Naive thymus-derived CD4-positive, alpha-beta T cell (primary cell): ENCODE data around the gene RPUSD1. TPM values are rescaled to one million over a fixed set of nuclear protein-coding genes. Genes with fewer than 3 reads are reported as not detected.
"Not testable (repeated sequence)": the region's sequence is repeated elsewhere in the genome, so short reads cannot be mapped to it uniquely, and the experiment has no call there.

ENCODE experiments used
- ATAC-seq: fragments of 150-1000 bp; cut with Tn5 transposase; 2 replicates; pipeline ENCODE4 v1.10.0; 2021; ENCODE audit warnings: mild to moderate bottlenecking, moderate library complexity
- CTCF ChIA-PET: fragments of 350-600 bp; sonication (Branson Sonifier 250); formaldehyde crosslinking; loops from one replicate; lab custom pipeline; 2021; ENCODE audit warnings: antibody characterized with exemption; lab: Charles Lee
- POLR2A ChIA-PET: fragments of 350-600 bp; sonication (Branson Sonifier 250); formaldehyde crosslinking; loops from one replicate; lab custom pipeline; 2021; ENCODE audit warnings: antibody characterized with exemption, inconsistent platforms; lab: Charles Lee
- DNase-seq, 9 donors: peaks; one replicate each; pipeline versions ENCODE4 v3.0.0 to v3.0.0-alpha.2; 2020 to 2022; ENCODE audit warnings: mixed read lengths in 1 of 9
- H3K27ac ChIP-seq: one replicate; pipeline ENCODE4 v1.7.0; 2013; ENCODE audit warnings: mild to moderate bottlenecking, low read depth, low read length, moderate library complexity
- H3K27me3 ChIP-seq, 2 donors: one replicate each; pipeline ENCODE4 v1.7.0; 2013; ENCODE audit warnings: low read length in 2 of 2, mild to moderate bottlenecking in 2 of 2, moderate library complexity in 2 of 2; ENCODE audit not compliant: control insufficient read depth in 2 of 2, insufficient read depth in 2 of 2
- H3K36me3 ChIP-seq, 3 experiments: 1 replicate in 2 of 3; 2 replicates in 1 of 3; pipeline ENCODE4 v1.7.0; 2013; ENCODE audit warnings: low read length in 3 of 3, mild to moderate bottlenecking in 3 of 3, moderate library complexity in 1 of 3; ENCODE audit not compliant: insufficient read depth in 3 of 3, control insufficient read depth in 2 of 3
- H3K4me1 ChIP-seq, 2 donors: one replicate each; pipeline ENCODE4 v1.7.0; 2013; ENCODE audit warnings: low read length in 2 of 2, mild to moderate bottlenecking in 2 of 2, moderate library complexity in 1 of 2; ENCODE audit not compliant: control insufficient read depth in 2 of 2, insufficient read depth in 2 of 2
- H3K4me3 ChIP-seq: 2 replicates; pipeline ENCODE4 v1.7.0; 2013; ENCODE audit warnings: mild to moderate bottlenecking, low read length
- H3K9me3 ChIP-seq, 3 experiments: 1 replicate in 2 of 3; 2 replicates in 1 of 3; pipeline ENCODE4 v1.7.0; 2013; ENCODE audit warnings: low read length in 3 of 3; ENCODE audit not compliant: control insufficient read depth in 2 of 3
- H3K27ac Mint-ChIP-seq, 9 donors: one replicate each; pipeline ENCODE4 v1.8.0; 2020 to 2022; ENCODE audit warnings: mixed read lengths in 9 of 9, mild to moderate bottlenecking in 8 of 9, moderate library complexity in 5 of 9, inconsistent platforms in 2 of 9
- H3K27me3 Mint-ChIP-seq, 5 donors: one replicate each; pipeline ENCODE4 v1.8.0; 2021 to 2022; ENCODE audit warnings: mixed read lengths in 5 of 5, mild to moderate bottlenecking in 1 of 5
- H3K36me3 Mint-ChIP-seq, 5 donors: one replicate each; pipeline ENCODE4 v1.8.0; 2020 to 2022; ENCODE audit warnings: mixed read lengths in 5 of 5, mild to moderate bottlenecking in 3 of 5, inconsistent platforms in 1 of 5
- H3K4me1 Mint-ChIP-seq, 7 donors: one replicate each; pipeline ENCODE4 v1.8.0; 2020 to 2022; ENCODE audit warnings: mixed read lengths in 7 of 7, mild to moderate bottlenecking in 3 of 7, inconsistent platforms in 1 of 7
- H3K4me3 Mint-ChIP-seq, 10 donors: one replicate each; pipeline ENCODE4 v1.8.0; 2020 to 2022; ENCODE audit warnings: mild to moderate bottlenecking in 10 of 10, mixed read lengths in 10 of 10, moderate library complexity in 6 of 10, inconsistent platforms in 2 of 10
- H3K9me3 Mint-ChIP-seq, 11 donors: one replicate each; pipeline ENCODE4 v1.8.0; 2020 to 2022; ENCODE audit warnings: mixed read lengths in 11 of 11, mild to moderate bottlenecking in 4 of 11, inconsistent platforms in 1 of 11, moderate library complexity in 1 of 11
- intact Hi-C, 2 donors: fragments of 100-400 bp; cut with micrococcal nuclease; formaldehyde crosslinking; loops; one replicate each; pipeline ENCODE4 v1.15.1; 2023
- polyA plus RNA-seq, 2 donors: library from polyadenylated mRNA; unstranded; fragments of 300-500 nt; fragmentation: Illumina TruSeq; gene quantifications; one replicate each; pipeline ENCODE4 v1.2.3, GENCODE V29; 2021
- total RNA-seq, 6 experiments: library from RNA in 5 of 6; stranded (reverse) in 5 of 6; gene quantifications; 1 replicate in 5 of 6; 2 replicates in 1 of 6; pipeline ENCODE4 v1.2.3 and lab custom pipeline; 2021 to 2026

The RPUSD1 gene
- total and polyA plus RNA-seq, 7 experiments from 2014 or later: 16.3 to 42.9 (median 30.3) TPM

GRCh38 chr16:745739-746138 lies 42.4 kb downstream of the RPUSD1 start:
- Mint-ChIP-seq H3K9me3 (no peaks in the 10 kb centered on the region), H3K4me3 (no peak overlapping the region), H3K4me1 (no peaks in the 10 kb centered on the region), H3K36me3 (no peaks in the 10 kb centered on the region), H3K27ac (no peak overlapping the region), H3K27me3 (no peaks in the 10 kb centered on the region)
- Histone ChIP-seq H3K4me3 (no peak overlapping the region), H3K27ac (no peak overlapping the region), H3K9me3 (no peaks in the 10 kb centered on the region), H3K4me1 (no peaks in the 10 kb centered on the region), H3K27me3 (no peaks in the 10 kb centered on the region), H3K36me3 (no peaks in the 10 kb centered on the region)
- ChIA-PET POLR2A (interaction anchor here (1.3 kb wide), 1 partner anchor 33 kb away, joined by 3 read pairs; no protein-coding TSS in a partner anchor), CTCF (no interaction called here)
- no peak for DNase-seq
- intact Hi-C loops: no loop called here
- no peak for ATAC-seq

GRCh38 chr16:743794-744500 lies 44.2 kb downstream of the RPUSD1 start:
- Mint-ChIP-seq H3K4me3 (no peak overlapping the region), H3K9me3 (no peaks in the 10 kb centered on the region), H3K27me3 (no peaks in the 10 kb centered on the region), H3K27ac (no peak overlapping the region), H3K36me3 (peaks cover 0 to 2% (median 0%) of the 10 kb centered on the region in 5 donors), H3K4me1 (peaks cover 0 to 13% (median 4%) of the 10 kb centered on the region in 7 donors)
- Histone ChIP-seq H3K36me3 (peaks cover 0 to 3% (median 0%) of the 10 kb centered on the region in 3 experiments), H3K27ac (no peak overlapping the region), H3K4me1 (peaks cover 4 to 10% of the 10 kb centered on the region in 2 donors), H3K9me3 (no peaks in the 10 kb centered on the region), H3K27me3 (no peaks in the 10 kb centered on the region), H3K4me3 (no peak overlapping the region)
- DNase-seq (no peak), ATAC-seq (no peak)
- ChIA-PET CTCF (interaction anchor here (0.6 to 3.8 kb wide), 2 partner anchors 32 to 41 kb away, joined by 4 to 15 read pairs; no protein-coding TSS in a partner anchor), POLR2A (no interaction called here)
- intact Hi-C loops: no loop called here

- H3K9me3 ChIP-seq, H3K9me3 Mint-ChIP-seq, H3K27me3 ChIP-seq, intact Hi-C loops, H3K27me3 Mint-ChIP-seq, H3K4me3 ChIP-seq, H3K27ac ChIP-seq, ATAC-seq, H3K4me1 ChIP-seq, H3K27ac Mint-ChIP-seq, H3K36me3 Mint-ChIP-seq, H3K36me3 ChIP-seq, DNase-seq: not testable (repeated sequence)
- H3K4me1 Mint-ChIP-seq: peaks cover 0 to 14% (median 4%) of the 10 kb centered on the region in 7 donors
- ChIA-PET CTCF (interaction anchor here (3.8 kb wide), 1 partner anchor 31 kb away, joined by 15 read pairs; no protein-coding TSS in a partner anchor), POLR2A (interaction anchor here (0.6 to 0.7 kb wide), 2 partner anchors 22 to 28 kb away, joined by 3 read pairs; partner anchors contain the start of genes ANTKMT and METRN)
- H3K4me3 Mint-ChIP-seq: peak overlapping the region in 1 of 10 donors; percentile 56
Observed at GRCh38 chr16:742894-743293, 45.3 kb downstream of the RPUSD1 start.

- intact Hi-C loops: loop anchor here (1.0 to 2.0 kb wide), 8 partner anchors 14 to 341 kb away; partner anchors contain the start of genes CHTF18 (in 2 of the 2), RPUSD1 (in 2 of the 2), CCDC78 (in 1 of the 2) and DECR2 (in 1 of the 2)
- Mint-ChIP-seq H3K9me3 (no peaks in the 10 kb centered on the region), H3K4me3 (peak overlapping the region in 9 of 10 donors; percentile 31 to 82 (median 65)), H3K27ac (peak overlapping the region in 2 of 9 donors; percentile 26 to 38), H3K27me3 (no peaks in the 10 kb centered on the region), H3K4me1 (peaks cover 0 to 16% (median 5%) of the 10 kb centered on the region in 7 donors), H3K36me3 (peaks cover 0 to 10% (median 0%) of the 10 kb centered on the region in 5 donors)
- Histone ChIP-seq H3K27me3 (no peaks in the 10 kb centered on the region), H3K9me3 (no peaks in the 10 kb centered on the region), H3K4me1 (peaks cover 4 to 10% of the 10 kb centered on the region in 2 donors), H3K36me3 (peaks cover 0 to 13% (median 0%) of the 10 kb centered on the region in 3 experiments), H3K4me3 (no peak overlapping the region), H3K27ac (no peak overlapping the region)
- CTCF ChIA-PET: interaction anchor here (0.7 to 3.8 kb wide), 3 partner anchors 8 to 30 kb away, joined by 3 to 15 read pairs (median 4); no protein-coding TSS in a partner anchor
- ATAC-seq (no peak), DNase-seq (no peak)
- POLR2A ChIA-PET: interaction anchor here (0.7 to 1.7 kb wide), 2 partner anchors 14 to 21 kb away, joined by 3 to 5 read pairs; partner anchors contain the start of gene ANTKMT
Observed at GRCh38 chr16:741986-742629, 46.1 kb downstream of the RPUSD1 start.

GRCh38 chr16:740764-741505 lies 47.2 kb downstream of the RPUSD1 start, which contains the start of gene CIAO3:
Gene CIAO3 (minus strand): TSS chr16:740997. CDS start chr16:740985, 12 bp downstream.
- intact Hi-C loops: loop anchor here (1.0 to 2.0 kb wide), 8 partner anchors 13 to 340 kb away; partner anchors contain the start of genes CHTF18 (in 2 of the 2), RPUSD1 (in 2 of the 2), CCDC78 (in 1 of the 2) and DECR2 (in 1 of the 2)
- peak within 1 kb of the TSS; percentile 81 for H3K4me3 ChIP-seq
- H3K9me3 ChIP-seq: no peaks in the 10 kb centered on the region
- no peaks in the 10 kb centered on the region for H3K27me3 ChIP-seq
- H3K36me3 ChIP-seq: peaks cover 0 to 25% (median 2%) of the 10 kb centered on the region in 3 experiments
- Mint-ChIP-seq H3K9me3 (no peaks in the 10 kb centered on the region), H3K36me3 (peaks cover 0 to 11% (median 0%) of the 10 kb centered on the region in 5 donors), H3K27me3 (no peaks in the 10 kb centered on the region), H3K27ac (peak within 1 kb of the TSS in 7 of 9 donors; percentile 26 to 81 (median 77)), H3K4me3 (peak within 1 kb of the TSS; percentile 63 to 85 (median 80)), H3K4me1 (peaks cover 0 to 16% (median 5%) of the 10 kb centered on the region in 7 donors)
- ChIA-PET CTCF (interaction anchor here (0.7 to 3.8 kb wide), 7 partner anchors 9 to 608 kb away, joined by 3 to 15 read pairs (median 3); partner anchors contain the start of genes CCDC78 and HAGHL), POLR2A (interaction anchor here (1.0 to 2.5 kb wide), 9 partner anchors 8 to 47 kb away, joined by 3 to 11 read pairs (median 4); partner anchors contain the start of genes ANTKMT, CCDC78, CHTF18 and RPUSD1)
- peak within 1 kb of the TSS; percentile 86 for H3K27ac ChIP-seq
- DNase-seq: peak; percentile 85 to 99 (median 91)
- peak; percentile 93 for ATAC-seq
- peaks cover 4 to 10% of the 10 kb centered on the region in 2 donors for H3K4me1 ChIP-seq
